GM23338 (cell line): Measurements from ENCODE around the gene NME1. TPM values are rescaled to one million over a fixed set of nuclear protein-coding genes. Genes with fewer than 3 reads are reported as not detected.
A peak's percentile ranks its signal among the peaks of the same experiment; 100 is the strongest.

ENCODE experiments used
- ATAC-seq: fragments of 200-7000 bp; cut with Tn5 transposase; 3 replicates; pipeline ENCODE4 v1.9.1; 2020
- DNase-seq: peaks from one replicate; pipeline ENCODE4 v3.0.0-alpha.2; 2015; ENCODE audit warnings: low spot score
- H2AFZ ChIP-seq: fragments of 200-600 bp; sonication (generic); 2 replicates; pipeline ENCODE4 v1.8.0; 2016; ENCODE audit warnings: antibody characterized with exemption, mild to moderate bottlenecking, moderate library complexity
- H3F3A ChIP-seq: fragments of 200-600 bp; sonication (generic); replicated peaks from 2 replicates; pipeline ENCODE4 v1.8.0; 2017; ENCODE audit warnings: antibody characterized with exemption, mixed run types, low read depth
- H3K27ac ChIP-seq: fragments of 200-600 bp; sonication (generic); 2 replicates; pipeline ENCODE4 v1.6.1; 2016; ENCODE audit warnings: low read depth
- H3K27me3 ChIP-seq: fragments of 200-600 bp; sonication (generic); 2 replicates; pipeline ENCODE4 v1.8.0; 2016; ENCODE audit warnings: mild to moderate bottlenecking, mixed run types, moderate library complexity; ENCODE audit not compliant: insufficient read depth
- H3K36me3 ChIP-seq: fragments of 200-600 bp; sonication (generic); 2 replicates; pipeline ENCODE4 v1.8.0; 2016; ENCODE audit warnings: mild to moderate bottlenecking; ENCODE audit not compliant: insufficient read depth
- H3K4me1 ChIP-seq: fragments of 200-600 bp; sonication (generic); 2 replicates; pipeline ENCODE4 v1.8.0; 2016; ENCODE audit warnings: mild to moderate bottlenecking, moderate library complexity; ENCODE audit not compliant: insufficient read depth
- H3K4me2 ChIP-seq: fragments of 200-600 bp; sonication (generic); 2 replicates; pipeline ENCODE4 v1.7.1; 2017; ENCODE audit warnings: mixed run types
- H3K4me3 ChIP-seq: fragments of 200-600 bp; sonication (generic); 2 replicates; pipeline ENCODE4 v1.6.1; 2016; ENCODE audit warnings: mixed run types
- H3K79me2 ChIP-seq: fragments of 200-600 bp; sonication (generic); replicated peaks from 2 replicates; pipeline ENCODE4 v1.8.0; 2017; ENCODE audit warnings: mild to moderate bottlenecking; ENCODE audit not compliant: insufficient read depth
- H3K9me2 ChIP-seq: fragments of 200-600 bp; sonication (generic); 2 replicates; pipeline ENCODE4 v1.8.0; 2017; ENCODE audit not compliant: insufficient read depth
- H4K20me1 ChIP-seq: fragments of 200-600 bp; sonication (generic); replicated peaks from 2 replicates; pipeline ENCODE4 v1.8.0; 2017; ENCODE audit warnings: mild to moderate bottlenecking; ENCODE audit not compliant: insufficient read depth
- H3K27ac Mint-ChIP-seq: 2 replicates; pipeline ENCODE4 v1.8.0; 2020; ENCODE audit warnings: inconsistent platforms, mild to moderate bottlenecking, moderate library complexity, mixed read lengths
- H3K27me3 Mint-ChIP-seq: 3 replicates; pipeline ENCODE4 v1.8.0; 2022; ENCODE audit warnings: low read depth, mild to moderate bottlenecking, moderate library complexity, mixed read lengths, inconsistent platforms; ENCODE audit not compliant: insufficient read depth, poor library complexity
- H3K36me3 Mint-ChIP-seq: 3 replicates; pipeline ENCODE4 v1.8.0; 2021; ENCODE audit warnings: low read depth, mild to moderate bottlenecking, inconsistent platforms, moderate library complexity, mixed read lengths
- H3K4me1 Mint-ChIP-seq: 3 replicates; pipeline ENCODE4 v1.8.0; 2020; ENCODE audit warnings: mild to moderate bottlenecking, inconsistent platforms, mixed read lengths
- H3K4me3 Mint-ChIP-seq: 3 replicates; pipeline ENCODE4 v1.8.0; 2021; ENCODE audit warnings: moderate library complexity, mild to moderate bottlenecking, inconsistent platforms, mixed read lengths
- H3K9me3 Mint-ChIP-seq: 3 replicates; pipeline ENCODE4 v1.8.0; 2020; ENCODE audit warnings: moderate library complexity, mild to moderate bottlenecking, inconsistent platforms, mixed read lengths
- CREB1 ChIP-seq: fragments of 250-450 bp; sonication (Bioruptor Pico); IDR thresholded peaks from 2 replicates; pipeline ENCODE4 v1.5.0; 2020; ENCODE audit warnings: low read depth, mild to moderate bottlenecking, moderate library complexity
- EZH2 ChIP-seq: fragments of 200-600 bp; sonication (generic); IDR thresholded peaks from one replicate; pipeline ENCODE4 v1.8.0; 2017; ENCODE audit warnings: antibody characterized with exemption, mild to moderate bottlenecking, low read depth; ENCODE audit not compliant: unreplicated experiment
- EZH2phosphoT487 ChIP-seq: fragments of 200-600 bp; sonication (generic); IDR thresholded peaks from one replicate; pipeline ENCODE4 v1.8.1; 2018; ENCODE audit warnings: antibody characterized with exemption; ENCODE audit not compliant: unreplicated experiment
- JUNB ChIP-seq: IDR thresholded peaks from one replicate; pipeline ENCODE4 v1.6.1; 2016; ENCODE audit warnings: antibody characterized with exemption; ENCODE audit not compliant: unreplicated experiment
- NANOG ChIP-seq: IDR thresholded peaks from 2 replicates; pipeline ENCODE4 v1.6.1; 2016; ENCODE audit warnings: antibody characterized with exemption, borderline replicate concordance
- POLR2AphosphoS5 ChIP-seq: IDR thresholded peaks from 2 replicates; pipeline ENCODE4 v1.6.1; 2016; ENCODE audit warnings: antibody characterized with exemption, low read depth
- STAT1 ChIP-seq: IDR thresholded peaks from one replicate; pipeline ENCODE4 v1.6.1; 2016; ENCODE audit warnings: antibody characterized with exemption; ENCODE audit not compliant: unreplicated experiment
- ZNF114 ChIP-seq: fragments of 250-450 bp; sonication (Bioruptor Pico); IDR thresholded peaks from 2 replicates; pipeline ENCODE4 v1.5.0; 2020; ENCODE audit warnings: mild to moderate bottlenecking, moderate library complexity
- ZNF331 ChIP-seq: fragments of 250-450 bp; sonication (Bioruptor Pico); IDR thresholded peaks from 2 replicates; pipeline ENCODE4 v1.5.0; 2020; ENCODE audit warnings: low read depth, mild to moderate bottlenecking, moderate library complexity
- polyA plus RNA-seq: library from polyadenylated mRNA; unstranded; fragments of >200 nt; fragmentation: Nextera tagmentation; extraction: Ambion mirVana; gene quantifications from 2 replicates; pipeline ENCODE4 v1.2.1, GENCODE V29; 2016
- total RNA-seq: library from RNA; depleted of rRNA; stranded (reverse); fragments of >200 nt; shearing (Covaris generic); gene quantifications from 2 replicates; pipeline ENCODE4 v1.2.3, GENCODE V29; 2014
- TF ChIP-seq, protein P1 (sequence below): fragments of 250-450 bp; sonication (Bioruptor Pico); IDR thresholded peaks from 2 replicates; pipeline ENCODE4 v1.5.0; 2020; ENCODE audit warnings: mild to moderate bottlenecking, moderate library complexity
- TF ChIP-seq, protein P2 (sequence below): IDR thresholded peaks from 2 replicates; pipeline ENCODE4 v1.6.1; 2016; ENCODE audit warnings: antibody characterized with exemption
- TF ChIP-seq, protein P3 (sequence below): IDR thresholded peaks from one replicate; pipeline ENCODE4 v1.6.1; 2018; ENCODE audit warnings: antibody characterized with exemption; ENCODE audit not compliant: unreplicated experiment
- TF ChIP-seq, protein P4 (sequence below), 2 experiments: fragments of 200-600 bp in 1 of 2; sonication (generic) in 1 of 2; conservative IDR thresholded peaks; 2 replicates each; pipeline versions ENCODE4 v1.5.1 to v1.6.1; 2016 to 2017; ENCODE audit warnings: antibody characterized with exemption in 2 of 2, low read depth in 2 of 2, mild to moderate bottlenecking in 2 of 2, moderate library complexity in 1 of 2

The NME1 gene
- total and polyA plus RNA-seq, 2 experiments from 2014 or later, result 159 to 534 TPM

DNA sequence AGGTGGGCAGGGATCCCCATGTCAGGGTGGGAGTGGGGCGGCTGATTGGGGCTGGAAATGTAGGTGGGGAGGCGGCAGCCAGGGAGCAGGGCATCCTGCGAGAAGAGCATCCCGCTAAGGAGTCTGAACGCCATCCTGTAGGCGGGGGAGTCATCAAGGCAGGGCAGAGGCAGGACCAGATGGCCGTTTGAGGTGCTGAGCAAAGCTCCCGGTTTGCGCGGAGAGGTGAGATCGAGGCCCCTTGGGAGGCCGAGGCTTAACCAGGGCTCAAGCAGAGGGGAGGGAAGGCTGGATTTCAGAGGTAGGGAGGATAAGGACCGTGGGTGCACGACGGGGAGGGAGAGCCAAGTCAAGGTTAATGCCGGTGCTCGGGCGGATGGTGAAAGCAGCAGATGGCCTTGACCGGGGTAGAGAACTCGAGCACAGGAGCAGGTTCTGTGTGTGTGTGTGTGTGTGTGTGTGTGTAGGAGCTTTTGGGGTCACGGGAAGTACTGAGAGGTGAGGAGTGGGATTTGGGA lies 12.4 kb downstream of the NME1 start:
- H3K4me1 ChIP-seq, result peaks cover 4% of the 10 kb centered on the region
- H3K9me2 ChIP-seq, result no peaks in the 10 kb centered on the region
- H3K27me3 ChIP-seq, result no peaks in the 10 kb centered on the region
- peaks cover 39% of the 10 kb centered on the region for H3F3A ChIP-seq
- peaks cover 19% of the 10 kb centered on the region for H3K4me1 Mint-ChIP-seq
- H4K20me1 ChIP-seq, result peaks cover 26% of the 10 kb centered on the region
- peak overlapping the region; percentile 95 for H3K4me2 ChIP-seq
- H3K27ac Mint-ChIP-seq, result peak overlapping the region; percentile 95
- ATAC-seq (peak; percentile 33), DNase-seq (peak; percentile 50)
- no peak overlapping the region for H3K27ac ChIP-seq
- peak overlapping the region; percentile 98 for H2AFZ ChIP-seq
- H3K27me3 Mint-ChIP-seq, result peaks cover 12% of the 10 kb centered on the region
- H3K36me3 Mint-ChIP-seq, result peaks cover 73% of the 10 kb centered on the region
- peak overlapping the region; percentile 93 for H3K4me3 Mint-ChIP-seq
- H3K4me3 ChIP-seq, result peak overlapping the region; percentile 92
- no peaks in the 10 kb centered on the region for H3K9me3 Mint-ChIP-seq
- H3K36me3 ChIP-seq, result peaks cover 53% of the 10 kb centered on the region
- TF ChIP-seq JUNB, result no peak
- no peak for TF ChIP-seq CREB1 (CRISPR knock-in tag)
- TF ChIP-seq, protein P1, sequence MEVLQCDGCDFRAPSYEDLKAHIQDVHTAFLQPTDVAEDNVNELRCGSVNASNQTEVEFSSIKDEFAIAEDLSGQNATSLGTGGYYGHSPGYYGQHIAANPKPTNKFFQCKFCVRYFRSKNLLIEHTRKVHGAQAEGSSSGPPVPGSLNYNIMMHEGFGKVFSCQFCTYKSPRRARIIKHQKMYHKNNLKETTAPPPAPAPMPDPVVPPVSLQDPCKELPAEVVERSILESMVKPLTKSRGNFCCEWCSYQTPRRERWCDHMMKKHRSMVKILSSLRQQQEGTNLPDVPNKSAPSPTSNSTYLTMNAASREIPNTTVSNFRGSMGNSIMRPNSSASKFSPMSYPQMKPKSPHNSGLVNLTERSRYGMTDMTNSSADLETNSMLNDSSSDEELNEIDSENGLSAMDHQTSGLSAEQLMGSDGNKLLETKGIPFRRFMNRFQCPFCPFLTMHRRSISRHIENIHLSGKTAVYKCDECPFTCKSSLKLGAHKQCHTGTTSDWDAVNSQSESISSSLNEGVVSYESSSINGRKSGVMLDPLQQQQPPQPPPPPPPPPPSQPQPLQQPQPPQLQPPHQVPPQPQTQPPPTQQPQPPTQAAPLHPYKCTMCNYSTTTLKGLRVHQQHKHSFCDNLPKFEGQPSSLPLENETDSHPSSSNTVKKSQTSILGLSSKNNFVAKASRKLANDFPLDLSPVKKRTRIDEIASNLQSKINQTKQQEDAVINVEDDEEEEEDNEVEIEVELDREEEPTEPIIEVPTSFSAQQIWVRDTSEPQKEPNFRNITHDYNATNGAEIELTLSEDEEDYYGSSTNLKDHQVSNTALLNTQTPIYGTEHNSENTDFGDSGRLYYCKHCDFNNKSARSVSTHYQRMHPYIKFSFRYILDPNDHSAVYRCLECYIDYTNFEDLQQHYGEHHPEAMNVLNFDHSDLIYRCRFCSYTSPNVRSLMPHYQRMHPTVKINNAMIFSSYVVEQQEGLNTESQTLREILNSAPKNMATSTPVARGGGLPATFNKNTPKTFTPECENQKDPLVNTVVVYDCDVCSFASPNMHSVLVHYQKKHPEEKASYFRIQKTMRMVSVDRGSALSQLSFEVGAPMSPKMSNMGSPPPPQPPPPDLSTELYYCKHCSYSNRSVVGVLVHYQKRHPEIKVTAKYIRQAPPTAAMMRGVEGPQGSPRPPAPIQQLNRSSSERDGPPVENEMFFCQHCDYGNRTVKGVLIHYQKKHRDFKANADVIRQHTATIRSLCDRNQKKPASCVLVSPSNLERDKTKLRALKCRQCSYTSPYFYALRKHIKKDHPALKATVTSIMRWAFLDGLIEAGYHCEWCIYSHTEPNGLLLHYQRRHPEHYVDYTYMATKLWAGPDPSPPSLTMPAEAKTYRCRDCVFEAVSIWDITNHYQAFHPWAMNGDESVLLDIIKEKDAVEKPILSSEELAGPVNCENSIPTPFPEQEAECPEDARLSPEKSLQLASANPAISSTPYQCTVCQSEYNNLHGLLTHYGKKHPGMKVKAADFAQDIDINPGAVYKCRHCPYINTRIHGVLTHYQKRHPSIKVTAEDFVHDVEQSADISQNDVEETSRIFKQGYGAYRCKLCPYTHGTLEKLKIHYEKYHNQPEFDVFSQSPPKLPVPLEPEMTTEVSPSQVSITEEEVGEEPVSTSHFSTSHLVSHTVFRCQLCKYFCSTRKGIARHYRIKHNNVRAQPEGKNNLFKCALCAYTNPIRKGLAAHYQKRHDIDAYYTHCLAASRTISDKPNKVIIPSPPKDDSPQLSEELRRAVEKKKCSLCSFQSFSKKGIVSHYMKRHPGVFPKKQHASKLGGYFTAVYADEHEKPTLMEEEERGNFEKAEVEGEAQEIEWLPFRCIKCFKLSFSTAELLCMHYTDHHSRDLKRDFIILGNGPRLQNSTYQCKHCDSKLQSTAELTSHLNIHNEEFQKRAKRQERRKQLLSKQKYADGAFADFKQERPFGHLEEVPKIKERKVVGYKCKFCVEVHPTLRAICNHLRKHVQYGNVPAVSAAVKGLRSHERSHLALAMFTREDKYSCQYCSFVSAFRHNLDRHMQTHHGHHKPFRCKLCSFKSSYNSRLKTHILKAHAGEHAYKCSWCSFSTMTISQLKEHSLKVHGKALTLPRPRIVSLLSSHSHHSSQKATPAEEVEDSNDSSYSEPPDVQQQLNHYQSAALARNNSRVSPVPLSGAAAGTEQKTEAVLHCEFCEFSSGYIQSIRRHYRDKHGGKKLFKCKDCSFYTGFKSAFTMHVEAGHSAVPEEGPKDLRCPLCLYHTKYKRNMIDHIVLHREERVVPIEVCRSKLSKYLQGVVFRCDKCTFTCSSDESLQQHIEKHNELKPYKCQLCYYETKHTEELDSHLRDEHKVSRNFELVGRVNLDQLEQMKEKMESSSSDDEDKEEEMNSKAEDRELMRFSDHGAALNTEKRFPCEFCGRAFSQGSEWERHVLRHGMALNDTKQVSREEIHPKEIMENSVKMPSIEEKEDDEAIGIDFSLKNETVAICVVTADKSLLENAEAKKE (CRISPR knock-in tag), result no peak
- no peak for TF ChIP-seq STAT1
- no peak for TF ChIP-seq EZH2phosphoT487
- no peak for TF ChIP-seq ZNF331 (CRISPR knock-in tag)
- TF ChIP-seq EZH2, result no peak
- TF ChIP-seq POLR2AphosphoS5, result no peak; the same call in 1 of the 2 replicates
- TF ChIP-seq, protein P2, sequence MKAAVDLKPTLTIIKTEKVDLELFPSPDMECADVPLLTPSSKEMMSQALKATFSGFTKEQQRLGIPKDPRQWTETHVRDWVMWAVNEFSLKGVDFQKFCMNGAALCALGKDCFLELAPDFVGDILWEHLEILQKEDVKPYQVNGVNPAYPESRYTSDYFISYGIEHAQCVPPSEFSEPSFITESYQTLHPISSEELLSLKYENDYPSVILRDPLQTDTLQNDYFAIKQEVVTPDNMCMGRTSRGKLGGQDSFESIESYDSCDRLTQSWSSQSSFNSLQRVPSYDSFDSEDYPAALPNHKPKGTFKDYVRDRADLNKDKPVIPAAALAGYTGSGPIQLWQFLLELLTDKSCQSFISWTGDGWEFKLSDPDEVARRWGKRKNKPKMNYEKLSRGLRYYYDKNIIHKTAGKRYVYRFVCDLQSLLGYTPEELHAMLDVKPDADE, result no peak
- no peak for TF ChIP-seq ZNF114
- TF ChIP-seq, protein P3, sequence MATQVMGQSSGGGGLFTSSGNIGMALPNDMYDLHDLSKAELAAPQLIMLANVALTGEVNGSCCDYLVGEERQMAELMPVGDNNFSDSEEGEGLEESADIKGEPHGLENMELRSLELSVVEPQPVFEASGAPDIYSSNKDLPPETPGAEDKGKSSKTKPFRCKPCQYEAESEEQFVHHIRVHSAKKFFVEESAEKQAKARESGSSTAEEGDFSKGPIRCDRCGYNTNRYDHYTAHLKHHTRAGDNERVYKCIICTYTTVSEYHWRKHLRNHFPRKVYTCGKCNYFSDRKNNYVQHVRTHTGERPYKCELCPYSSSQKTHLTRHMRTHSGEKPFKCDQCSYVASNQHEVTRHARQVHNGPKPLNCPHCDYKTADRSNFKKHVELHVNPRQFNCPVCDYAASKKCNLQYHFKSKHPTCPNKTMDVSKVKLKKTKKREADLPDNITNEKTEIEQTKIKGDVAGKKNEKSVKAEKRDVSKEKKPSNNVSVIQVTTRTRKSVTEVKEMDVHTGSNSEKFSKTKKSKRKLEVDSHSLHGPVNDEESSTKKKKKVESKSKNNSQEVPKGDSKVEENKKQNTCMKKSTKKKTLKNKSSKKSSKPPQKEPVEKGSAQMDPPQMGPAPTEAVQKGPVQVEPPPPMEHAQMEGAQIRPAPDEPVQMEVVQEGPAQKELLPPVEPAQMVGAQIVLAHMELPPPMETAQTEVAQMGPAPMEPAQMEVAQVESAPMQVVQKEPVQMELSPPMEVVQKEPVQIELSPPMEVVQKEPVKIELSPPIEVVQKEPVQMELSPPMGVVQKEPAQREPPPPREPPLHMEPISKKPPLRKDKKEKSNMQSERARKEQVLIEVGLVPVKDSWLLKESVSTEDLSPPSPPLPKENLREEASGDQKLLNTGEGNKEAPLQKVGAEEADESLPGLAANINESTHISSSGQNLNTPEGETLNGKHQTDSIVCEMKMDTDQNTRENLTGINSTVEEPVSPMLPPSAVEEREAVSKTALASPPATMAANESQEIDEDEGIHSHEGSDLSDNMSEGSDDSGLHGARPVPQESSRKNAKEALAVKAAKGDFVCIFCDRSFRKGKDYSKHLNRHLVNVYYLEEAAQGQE, result no peak
- no peak for TF ChIP-seq NANOG
- TF ChIP-seq, protein P4, sequence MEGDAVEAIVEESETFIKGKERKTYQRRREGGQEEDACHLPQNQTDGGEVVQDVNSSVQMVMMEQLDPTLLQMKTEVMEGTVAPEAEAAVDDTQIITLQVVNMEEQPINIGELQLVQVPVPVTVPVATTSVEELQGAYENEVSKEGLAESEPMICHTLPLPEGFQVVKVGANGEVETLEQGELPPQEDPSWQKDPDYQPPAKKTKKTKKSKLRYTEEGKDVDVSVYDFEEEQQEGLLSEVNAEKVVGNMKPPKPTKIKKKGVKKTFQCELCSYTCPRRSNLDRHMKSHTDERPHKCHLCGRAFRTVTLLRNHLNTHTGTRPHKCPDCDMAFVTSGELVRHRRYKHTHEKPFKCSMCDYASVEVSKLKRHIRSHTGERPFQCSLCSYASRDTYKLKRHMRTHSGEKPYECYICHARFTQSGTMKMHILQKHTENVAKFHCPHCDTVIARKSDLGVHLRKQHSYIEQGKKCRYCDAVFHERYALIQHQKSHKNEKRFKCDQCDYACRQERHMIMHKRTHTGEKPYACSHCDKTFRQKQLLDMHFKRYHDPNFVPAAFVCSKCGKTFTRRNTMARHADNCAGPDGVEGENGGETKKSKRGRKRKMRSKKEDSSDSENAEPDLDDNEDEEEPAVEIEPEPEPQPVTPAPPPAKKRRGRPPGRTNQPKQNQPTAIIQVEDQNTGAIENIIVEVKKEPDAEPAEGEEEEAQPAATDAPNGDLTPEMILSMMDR (conservative IDR thresholded peaks at IDR 0.05; ENCODE audit: low read depth in 2 of 2), result no peak
- peaks cover 28% of the 10 kb centered on the region for H3K79me2 ChIP-seq
